ENCODE data around the gene HCRT.

DNA sequence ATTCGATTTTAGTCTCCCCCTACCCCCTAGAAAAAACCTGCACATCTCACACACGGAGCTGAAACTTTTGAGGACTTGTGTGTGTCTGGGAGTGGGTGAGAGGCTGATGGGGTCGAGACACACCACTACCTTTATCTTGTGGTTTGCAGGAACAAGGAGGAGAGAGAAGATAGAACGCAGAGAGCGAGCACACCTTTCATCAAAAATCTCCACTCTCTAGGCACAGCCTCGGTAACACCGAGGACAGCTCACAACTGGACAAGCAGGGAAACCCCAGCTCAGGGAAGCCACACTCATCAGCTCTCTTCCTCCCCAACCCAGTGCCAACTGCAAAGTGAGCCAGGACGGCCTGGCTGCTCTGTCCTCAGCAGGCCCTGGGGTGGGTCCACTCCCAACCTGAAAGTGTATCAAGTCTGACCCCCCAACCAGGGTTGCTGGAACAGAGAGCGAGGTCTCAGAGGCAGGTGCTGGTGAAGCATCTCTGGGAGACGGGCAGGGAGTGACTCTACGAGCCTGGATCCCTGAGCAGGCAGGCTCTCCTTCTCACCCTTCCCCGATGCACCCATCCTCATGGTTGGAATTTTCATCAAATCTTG lies 14.3 kb upstream of the HCRT start:
- TF ChIP-seq, protein P1, sequence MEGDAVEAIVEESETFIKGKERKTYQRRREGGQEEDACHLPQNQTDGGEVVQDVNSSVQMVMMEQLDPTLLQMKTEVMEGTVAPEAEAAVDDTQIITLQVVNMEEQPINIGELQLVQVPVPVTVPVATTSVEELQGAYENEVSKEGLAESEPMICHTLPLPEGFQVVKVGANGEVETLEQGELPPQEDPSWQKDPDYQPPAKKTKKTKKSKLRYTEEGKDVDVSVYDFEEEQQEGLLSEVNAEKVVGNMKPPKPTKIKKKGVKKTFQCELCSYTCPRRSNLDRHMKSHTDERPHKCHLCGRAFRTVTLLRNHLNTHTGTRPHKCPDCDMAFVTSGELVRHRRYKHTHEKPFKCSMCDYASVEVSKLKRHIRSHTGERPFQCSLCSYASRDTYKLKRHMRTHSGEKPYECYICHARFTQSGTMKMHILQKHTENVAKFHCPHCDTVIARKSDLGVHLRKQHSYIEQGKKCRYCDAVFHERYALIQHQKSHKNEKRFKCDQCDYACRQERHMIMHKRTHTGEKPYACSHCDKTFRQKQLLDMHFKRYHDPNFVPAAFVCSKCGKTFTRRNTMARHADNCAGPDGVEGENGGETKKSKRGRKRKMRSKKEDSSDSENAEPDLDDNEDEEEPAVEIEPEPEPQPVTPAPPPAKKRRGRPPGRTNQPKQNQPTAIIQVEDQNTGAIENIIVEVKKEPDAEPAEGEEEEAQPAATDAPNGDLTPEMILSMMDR (IDR thresholded peaks at IDR 0.05; ENCODE audit: insufficient read depth, low read depth, low read length): no peak
- TF ChIP-seq EZH2 (IDR thresholded peaks at IDR 0.05; ENCODE audit: insufficient read depth, low read length): no peak
